T-helper 22 cell (primary cell): ENCODE results near the gene IRF2.

Experiments
- DNase-seq: peaks from one replicate; pipeline ENCODE4 v3.0.0-alpha.2; 2020; ENCODE audit warnings: low read depth

Gene IRF2

GRCh38 chr4:184474263-184475095, at the start of gene IRF2:
Gene IRF2, minus strand, starts transcription at chr4:184474550. Its CDS starts 45,486 bp downstream, at chr4:184429064.
- DNase-seq, result peak; percentile 97

- no peak for DNase-seq
These were observed 41.3 kb upstream of the IRF2 start for GRCh38 chr4:184515606-184516005.

- DNase-seq, result no peak
These were observed 40.0 kb upstream of the IRF2 start for GRCh38 chr4:184514121-184514988.

- DNase-seq, result no peak
These were observed 39.4 kb upstream of the IRF2 start for GRCh38 chr4:184513802-184514120.

GRCh38 chr4:184511156-184511555, 36.8 kb upstream of the IRF2 start:
- no peak for DNase-seq

GRCh38 chr4:184510401-184510800, 36.1 kb upstream of the IRF2 start:
- no peak for DNase-seq

- no peak for DNase-seq
These were observed 32.3 kb upstream of the IRF2 start for GRCh38 chr4:184506527-184507121.

GRCh38 chr4:184504385-184504784, 30.0 kb upstream of the IRF2 start:
- DNase-seq, result no peak

- no peak for DNase-seq
These were observed 29.5 kb upstream of the IRF2 start for GRCh38 chr4:184503869-184504300.

- no peak for DNase-seq
These were observed 26.6 kb upstream of the IRF2 start for GRCh38 chr4:184500748-184501589.

GRCh38 chr4:184499996-184500395, 25.6 kb upstream of the IRF2 start:
- DNase-seq, result no peak

GRCh38 chr4:184498598-184498997, 24.2 kb upstream of the IRF2 start:
- no peak for DNase-seq

GRCh38 chr4:184489771-184490170, 15.4 kb upstream of the IRF2 start:
- no peak for DNase-seq

GRCh38 chr4:184487503-184487902, 13.2 kb upstream of the IRF2 start:
- DNase-seq, result no peak

- no peak for DNase-seq
These were observed 10.9 kb upstream of the IRF2 start for GRCh38 chr4:184485279-184485678.

GRCh38 chr4:184481544-184481943, 7.2 kb upstream of the IRF2 start:
- no peak for DNase-seq

GRCh38 chr4:184479516-184479950, 5.2 kb upstream of the IRF2 start:
- DNase-seq, result no peak

GRCh38 chr4:184477201-184477999, 3.0 kb upstream of the IRF2 start:
- no peak for DNase-seq

GRCh38 chr4:184476695-184477094, 2.3 kb upstream of the IRF2 start:
- DNase-seq, result no peak

GRCh38 chr4:184475498-184475897, 1.1 kb upstream of the IRF2 start:
- no peak for DNase-seq

GRCh38 chr4:184475096-184475461, 729 bp upstream of the IRF2 start:
- peak; percentile 27 for DNase-seq
